CD4-positive, alpha-beta T cell treated with Interleukin-21 for 1 hour (primary cell): ENCODE results near the gene TBCCD1.
"Not testable (repeated sequence)": the region's sequence is repeated elsewhere in the genome, so short reads cannot be mapped to it uniquely, and the experiment has no call there.

ENCODE experiments used
- DNase-seq: peaks from one replicate; pipeline ENCODE4 v3.0.0-alpha.2; 2020

The TBCCD1 gene

DNA sequence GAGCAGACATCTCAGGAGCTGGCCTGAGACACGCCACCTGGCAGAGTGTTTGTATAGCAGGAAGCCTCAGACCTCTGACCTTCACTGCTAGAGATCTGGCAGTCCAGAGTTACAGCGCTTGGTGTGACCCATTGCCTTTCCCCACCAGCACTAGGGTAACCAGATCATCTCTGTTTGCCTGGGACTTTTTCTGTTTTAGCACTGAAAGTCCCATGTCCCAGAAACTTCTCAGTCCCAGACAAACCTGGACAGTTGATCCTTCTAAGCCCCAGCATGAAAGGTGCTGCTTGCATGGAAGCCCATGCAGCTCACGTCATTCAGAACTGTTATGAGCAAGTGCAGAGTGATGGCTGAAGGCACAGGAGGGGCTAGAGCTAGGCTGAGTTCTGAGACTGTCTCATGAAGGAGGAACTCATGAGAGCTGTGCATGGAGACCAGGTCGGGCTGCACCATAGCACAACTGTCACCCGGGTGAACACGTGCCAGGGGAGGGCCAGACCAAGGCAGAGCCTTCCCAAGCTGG lies 27.5 kb upstream of the TBCCD1 start:
- no peak for DNase-seq

GRCh38 chr3:186593862-186594261 lies 26.7 kb upstream of the TBCCD1 start:
- no peak for DNase-seq

GRCh38 chr3:186592682-186593081 lies 25.5 kb upstream of the TBCCD1 start:
- DNase-seq: no peak

DNA sequence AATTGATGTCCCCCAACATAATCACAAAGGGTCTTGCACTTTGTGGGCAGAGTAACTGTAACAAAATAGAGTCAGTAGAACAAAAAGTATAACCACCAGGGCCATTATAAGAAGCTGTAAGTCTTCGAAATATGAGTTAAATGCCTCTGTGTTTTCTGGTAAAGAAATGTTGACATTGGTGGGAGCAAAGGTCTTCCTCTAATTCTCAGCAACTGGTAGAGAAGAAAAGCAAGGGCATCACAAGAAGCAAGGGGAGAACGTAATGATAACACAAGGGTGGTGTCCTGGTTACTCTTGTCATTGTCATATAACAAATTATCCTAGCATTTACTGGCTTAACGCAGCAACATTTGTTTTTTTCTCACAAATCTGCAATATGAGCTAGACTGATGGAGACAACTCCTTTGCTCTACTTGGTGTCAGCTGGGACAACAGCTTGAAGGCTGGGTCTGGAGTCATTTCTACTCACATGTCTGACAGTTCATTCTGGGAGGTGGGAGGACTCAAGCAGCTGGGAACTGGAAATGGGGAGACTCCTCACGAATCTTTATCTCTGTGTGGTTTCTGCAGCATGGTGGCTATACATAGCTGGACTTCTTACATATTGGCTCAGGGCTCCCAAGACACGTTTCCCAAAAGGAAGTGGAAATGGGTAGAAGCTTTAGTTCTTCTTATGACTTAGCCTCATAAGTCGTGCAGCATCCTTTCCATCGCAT lies 23.6 kb upstream of the TBCCD1 start:
- DNase-seq: no peak

GRCh38 chr3:186589856-186590579 lies 22.9 kb upstream of the TBCCD1 start:
- DNase-seq: peak; percentile 26

GRCh38 chr3:186589121-186589520 lies 22.0 kb upstream of the TBCCD1 start:
- DNase-seq: no peak

- no peak for DNase-seq
Observed at GRCh38 chr3:186588632-186589031, 21.5 kb upstream of the TBCCD1 start.

DNA sequence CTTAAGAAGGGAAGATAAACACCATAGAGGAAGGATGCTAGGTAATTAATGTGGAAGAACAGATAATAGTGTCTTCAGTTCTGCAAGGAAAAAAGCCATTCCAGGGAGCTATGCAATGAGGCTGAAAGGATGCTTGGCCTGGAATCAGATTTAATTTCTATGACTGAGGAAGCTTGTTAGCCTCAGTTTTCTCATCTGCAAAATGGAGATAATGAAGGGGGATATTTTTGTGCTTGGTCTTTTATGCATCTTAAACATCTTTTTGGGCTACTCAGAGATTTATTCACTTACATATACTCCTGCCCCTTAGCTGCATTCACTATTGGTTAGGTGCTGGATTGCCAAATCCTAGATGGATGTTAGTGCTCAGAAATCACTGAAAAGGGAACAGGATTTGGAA lies 20.0 kb upstream of the TBCCD1 start:
- no peak for DNase-seq

GRCh38 chr3:186586245-186586644 lies 19.1 kb upstream of the TBCCD1 start:
- not testable (repeated sequence) for DNase-seq

DNA sequence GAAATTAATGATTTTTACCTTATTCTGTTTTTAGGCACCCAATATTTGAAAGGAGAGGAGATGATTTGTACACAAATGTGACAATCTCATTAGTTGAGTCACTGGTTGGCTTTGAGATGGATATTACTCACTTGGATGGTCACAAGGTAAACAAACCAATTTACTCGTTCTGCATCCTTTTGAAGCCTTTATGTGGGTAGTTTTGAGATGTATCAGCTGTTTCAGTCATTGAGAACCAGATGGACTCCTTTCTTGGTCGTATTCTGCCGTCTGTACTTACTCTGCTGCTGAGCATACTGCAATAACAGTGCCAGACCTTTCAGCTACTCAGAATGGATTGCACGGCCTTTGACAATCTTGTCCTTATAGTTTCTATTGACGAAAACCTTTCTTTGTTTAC lies 16.7 kb upstream of the TBCCD1 start:
- DNase-seq: no peak

- no peak for DNase-seq
Observed at GRCh38 chr3:186582541-186582940, 15.4 kb upstream of the TBCCD1 start.

DNA sequence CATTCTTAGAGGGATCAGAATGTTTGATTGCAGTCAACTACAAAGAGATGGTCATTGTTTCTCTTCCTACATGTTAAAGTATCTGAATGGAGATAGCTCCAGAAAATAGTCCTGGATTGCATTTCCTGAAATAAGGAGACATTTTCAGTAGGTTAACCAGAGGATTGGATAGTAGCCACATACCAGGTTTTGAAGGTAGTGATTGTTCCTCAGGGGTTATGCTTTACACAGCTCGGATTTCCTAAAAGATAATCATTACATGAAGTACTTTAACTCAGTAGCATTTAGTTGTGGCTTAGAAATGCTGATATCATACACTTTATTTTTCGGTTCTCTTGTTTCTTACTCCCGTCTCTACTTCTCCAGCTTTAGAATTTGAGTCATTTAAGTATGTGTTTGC lies 13.6 kb upstream of the TBCCD1 start:
- DNase-seq: no peak

DNA sequence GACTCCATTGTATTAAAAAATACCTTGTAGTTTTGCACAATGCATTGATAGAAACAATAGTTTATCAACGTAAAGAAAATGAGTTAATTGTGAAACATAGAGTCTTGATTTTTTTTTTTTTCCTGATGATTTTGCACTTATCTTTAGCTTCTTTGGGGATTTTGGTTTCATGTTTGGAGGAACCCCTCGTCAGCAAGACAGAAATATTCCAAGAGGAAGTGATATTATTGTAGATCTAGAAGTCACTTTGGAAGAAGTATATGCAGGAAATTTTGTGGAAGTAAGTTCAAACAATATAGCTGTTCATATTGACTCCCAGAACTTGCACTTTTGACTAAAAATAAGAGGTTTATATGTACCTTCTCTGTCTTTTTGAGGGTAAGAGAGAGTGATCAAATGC lies 10.4 kb upstream of the TBCCD1 start:
- no peak for DNase-seq

DNA sequence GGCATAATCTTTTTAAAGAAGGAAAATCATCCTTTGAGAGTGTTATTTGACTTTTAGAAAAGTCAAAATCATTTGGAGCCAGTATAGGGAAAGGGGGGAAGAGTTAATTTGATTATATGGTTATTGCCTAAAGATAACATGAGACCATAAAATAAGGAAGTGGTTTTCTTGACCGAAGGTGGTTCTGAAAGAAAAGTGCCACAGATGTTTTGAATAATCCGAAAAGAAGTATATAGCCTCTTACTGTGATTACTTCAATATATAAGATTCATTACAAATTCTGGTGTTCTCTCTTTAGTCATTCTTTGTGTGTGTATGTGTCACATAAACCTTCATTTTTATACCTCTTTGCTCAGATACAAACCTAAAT lies 4.5 kb upstream of the TBCCD1 start:
- DNase-seq: no peak

DNA sequence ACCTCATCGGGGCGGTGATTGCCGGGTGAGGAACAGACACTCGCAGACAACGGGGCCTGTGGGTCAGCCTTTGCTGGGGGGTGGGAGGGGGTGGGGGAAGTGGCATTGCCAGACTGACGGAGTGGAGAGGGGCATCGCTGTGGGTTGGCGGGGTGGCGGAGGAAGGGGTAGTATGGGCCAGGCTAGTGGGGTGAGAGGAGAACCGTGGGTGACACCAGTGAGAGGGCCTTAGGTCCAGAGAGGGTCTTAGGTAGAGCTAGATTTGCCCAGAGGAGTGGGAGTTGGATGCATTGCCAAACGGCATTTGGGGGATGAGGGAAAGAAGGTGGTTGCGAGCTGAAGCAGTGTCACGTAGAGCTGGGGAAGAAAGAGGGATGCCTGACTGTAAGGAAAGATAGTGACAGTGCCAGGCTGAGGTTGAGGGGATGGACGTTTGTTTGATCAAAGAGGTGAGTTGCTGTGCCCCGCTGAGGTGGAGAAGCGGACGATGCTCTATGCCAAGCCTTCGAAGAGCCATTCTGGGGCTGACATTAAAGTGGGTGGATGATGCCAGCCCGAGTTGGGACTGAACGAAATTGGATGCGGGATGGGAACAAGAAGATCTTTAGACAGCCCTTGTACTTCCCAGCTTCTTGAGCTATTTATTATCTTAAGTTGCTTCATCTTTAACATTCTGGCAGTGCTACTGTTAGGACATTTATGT lies 4.0 kb upstream of the TBCCD1 start:
- no peak for DNase-seq

DNA sequence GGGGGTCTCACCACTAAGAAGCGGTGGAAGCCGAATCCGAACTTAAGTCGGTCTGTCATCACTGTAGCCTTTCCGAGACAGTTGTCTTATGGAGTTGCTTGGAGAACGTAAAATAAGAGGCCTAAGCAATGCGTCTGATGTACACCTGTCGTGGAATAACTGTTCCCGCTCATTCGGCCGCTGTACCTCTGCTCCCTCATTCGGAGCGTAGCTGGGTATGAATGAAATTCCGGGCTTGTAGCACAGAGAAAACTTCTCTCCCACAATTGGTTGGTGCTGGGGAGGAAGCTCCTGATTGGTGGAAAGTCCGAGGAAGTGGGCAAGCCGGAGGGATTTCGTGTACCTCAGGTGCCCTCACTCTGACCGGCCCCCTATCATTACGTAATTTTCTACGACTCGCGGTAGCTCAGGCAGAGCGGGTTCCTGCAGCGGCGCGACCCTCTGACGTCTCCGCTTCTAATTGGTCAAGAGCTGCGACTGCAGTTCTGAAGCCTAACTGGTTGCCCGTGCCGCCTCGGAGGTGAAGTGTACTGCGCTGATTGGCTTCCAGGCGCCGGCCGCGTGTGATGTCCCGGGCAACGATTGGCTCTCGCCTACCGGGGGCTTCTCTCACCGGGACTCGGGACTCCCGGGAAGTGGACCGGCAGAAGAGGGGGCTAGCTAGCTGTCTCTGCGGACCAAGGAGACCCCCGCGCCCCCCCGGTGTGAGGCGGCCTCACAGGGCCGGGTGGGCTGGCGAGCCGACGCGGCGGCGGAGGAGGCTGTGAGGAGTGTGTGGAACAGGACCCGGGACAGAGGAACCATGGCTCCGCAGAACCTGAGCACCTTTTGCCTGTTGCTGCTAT lies 3.2 kb upstream of the TBCCD1 start, which contains the start of gene DNAJB11:
Gene DNAJB11 (plus strand): TSS at position 625 of the 845 bp plus-strand sequence. CDS start 178 bp downstream, at position 803.
- DNase-seq: peak; percentile 99

DNA sequence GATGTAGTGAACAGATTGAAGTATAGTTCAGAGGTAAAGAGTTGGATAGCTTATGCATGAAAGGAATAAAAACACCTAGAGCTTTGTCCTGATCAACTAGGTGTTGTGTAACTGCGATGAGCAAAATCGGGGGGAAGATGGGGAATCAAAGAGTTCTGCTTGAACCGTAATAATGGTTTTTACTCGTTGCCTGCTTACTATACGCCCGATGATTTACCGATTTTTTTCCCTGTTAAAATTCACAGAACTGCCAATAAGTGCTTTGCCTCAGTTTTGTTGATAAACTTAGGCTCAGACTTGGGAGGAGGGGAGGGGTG lies 2.6 kb upstream of the TBCCD1 start:
- DNase-seq: no peak

GRCh38 chr3:186569361-186569760 lies 2.2 kb upstream of the TBCCD1 start:
- not testable (repeated sequence) for DNase-seq

DNA sequence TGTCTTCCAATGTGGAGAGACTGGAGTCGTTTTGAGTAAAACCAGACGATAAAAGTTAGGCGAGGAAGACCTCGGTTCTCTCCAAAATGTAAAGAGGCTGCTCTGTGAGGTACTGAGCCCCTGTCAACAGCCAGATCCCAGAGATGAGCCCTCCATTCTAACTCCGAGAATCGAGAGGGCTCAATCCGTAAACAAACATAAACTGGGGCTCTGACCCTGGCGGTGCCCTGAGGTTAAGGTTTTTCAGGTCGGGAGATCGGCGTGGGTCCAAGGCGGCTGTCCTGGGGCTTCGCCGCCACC lies 417 bp downstream of the TBCCD1 start:
- DNase-seq: no peak

GRCh38 chr3:186564586-186564985 lies 2.6 kb downstream of the TBCCD1 start:
- no peak for DNase-seq

DNA sequence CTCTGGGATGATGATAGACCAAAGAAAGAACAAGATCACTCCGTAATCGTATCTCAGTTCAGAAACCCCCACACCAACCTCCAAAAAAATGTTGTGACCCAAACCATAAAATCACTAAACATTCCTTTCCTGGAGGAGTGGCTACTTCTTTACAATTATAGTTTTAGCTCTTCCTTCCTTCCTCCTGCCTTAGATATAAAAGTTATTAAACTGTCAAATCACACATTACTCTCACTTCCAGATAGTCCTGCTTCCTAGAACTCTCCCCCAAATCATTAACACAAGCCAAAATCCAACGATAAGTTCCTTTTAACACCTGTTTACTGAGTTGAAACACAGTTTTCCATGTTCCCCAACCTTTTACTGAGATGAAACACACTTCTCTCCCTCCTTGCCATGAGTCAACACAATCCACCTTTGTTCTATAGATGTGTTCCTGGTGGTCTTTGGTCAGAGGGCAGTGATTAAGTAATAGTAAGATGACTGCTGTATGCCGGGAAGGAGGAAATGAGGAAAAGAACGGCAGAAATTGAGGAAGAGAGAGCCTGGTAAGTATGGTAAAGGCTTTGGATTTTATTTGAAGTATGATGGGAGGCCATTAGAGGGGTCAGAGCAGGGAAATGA lies 14.6 kb downstream of the TBCCD1 start:
- no peak for DNase-seq

DNA sequence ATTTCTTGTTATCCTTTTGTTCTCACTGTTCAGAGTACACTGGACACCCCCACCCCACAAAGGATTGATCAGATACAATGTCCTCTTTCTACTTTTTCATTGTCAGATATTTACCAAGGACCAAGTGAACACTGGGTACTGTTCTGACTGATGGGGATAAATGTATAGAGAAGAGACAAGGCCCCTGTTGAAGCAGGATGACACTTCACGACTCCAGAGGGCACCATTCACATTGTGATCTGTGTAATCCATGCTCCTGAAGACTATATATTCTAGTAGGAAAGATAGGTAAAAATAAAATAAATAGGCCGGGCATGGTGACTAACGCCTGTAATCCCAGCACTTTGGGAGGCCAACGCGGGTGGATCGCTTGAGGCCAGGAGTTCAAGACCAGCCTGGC lies 15.8 kb downstream of the TBCCD1 start:
- no peak for DNase-seq

- no peak for DNase-seq
Observed at GRCh38 chr3:186549497-186549896, 17.6 kb downstream of the TBCCD1 start.
